NT2/D1 (cell line): ENCODE data around the gene TMBIM1.

ENCODE experiments used
- DNase-seq: peaks from one replicate; pipeline ENCODE4 v3.0.0-alpha.2; 2011; ENCODE audit warnings: low read depth, low spot score
- H3K27me3 ChIP-seq: 2 replicates; pipeline ENCODE4 v1.6.0; 2011; ENCODE audit warnings: mild to moderate bottlenecking; ENCODE audit not compliant: insufficient read length, insufficient read depth
- H3K36me3 ChIP-seq: 2 replicates; pipeline ENCODE4 v1.6.1; 2011; ENCODE audit warnings: mild to moderate bottlenecking, low read length, mixed read lengths; ENCODE audit not compliant: insufficient read depth, insufficient read length
- H3K4me1 ChIP-seq: 2 replicates; pipeline ENCODE4 v1.5.1; 2011; ENCODE audit not compliant: insufficient read depth, insufficient read length
- H3K4me3 ChIP-seq: 2 replicates; pipeline ENCODE4 v1.5.1; 2011; ENCODE audit warnings: low read depth; ENCODE audit not compliant: insufficient read length
- H3K9ac ChIP-seq: 2 replicates; pipeline ENCODE4 v1.6.0; 2011; ENCODE audit warnings: low read depth; ENCODE audit not compliant: insufficient read length
- H3K9me3 ChIP-seq: 2 replicates; pipeline ENCODE4 v1.5.1; 2011; ENCODE audit warnings: mild to moderate bottlenecking, low read length; ENCODE audit not compliant: insufficient read depth
- SUZ12 ChIP-seq: IDR thresholded peaks from 2 replicates; pipeline ENCODE4 v1.6.1; 2011; ENCODE audit not compliant: insufficient read length, insufficient read depth; ENCODE audit errors: extremely low read depth
- YY1 ChIP-seq: IDR thresholded peaks from 2 replicates; pipeline ENCODE4 v1.6.1; 2011; ENCODE audit not compliant: insufficient read length, insufficient read depth
- ZNF274 ChIP-seq: IDR thresholded peaks from 2 replicates; pipeline ENCODE4 v1.6.1; 2011; ENCODE audit warnings: mild to moderate bottlenecking, low read depth, low read length

The TMBIM1 gene

GRCh38 chr2:218272531-218273212 is 19.6 kb downstream of the TMBIM1 start:
- H3K4me3 ChIP-seq, result no peak overlapping the region

GRCh38 chr2:218271865-218272530 is 20.3 kb downstream of the TMBIM1 start:
- no peak overlapping the region for H3K4me3 ChIP-seq
- TF ChIP-seq ZNF274 (no peak), SUZ12 (no peak), YY1 (no peak)
- DNase-seq, result no peak

More at GRCh38 chr2:218272531-218273212, 19.6 kb downstream of the TMBIM1 start:
- Histone ChIP-seq H3K27me3 (no peaks in the 10 kb centered on the region), H3K9me3 (no peaks in the 10 kb centered on the region), H3K4me1 (peaks cover 2% of the 10 kb centered on the region), H3K36me3 (peaks cover 61% of the 10 kb centered on the region), H3K9ac (peak overlapping the region; percentile 24)
- TF ChIP-seq YY1 (no peak), ZNF274 (no peak), SUZ12 (no peak)
- DNase-seq, result peak; percentile 76

GRCh38 chr2:218271487-218271797 is 20.9 kb downstream of the TMBIM1 start:
- H3K4me3 ChIP-seq, result peak overlapping the region; percentile 95
- peak overlapping the region; percentile 96 for H3K9ac ChIP-seq

More at GRCh38 chr2:218271865-218272530, 20.3 kb downstream of the TMBIM1 start:
- peaks cover 61% of the 10 kb centered on the region for H3K36me3 ChIP-seq
- H3K4me1 ChIP-seq, result peaks cover 2% of the 10 kb centered on the region
- no peaks in the 10 kb centered on the region for H3K9me3 ChIP-seq
- no peaks in the 10 kb centered on the region for H3K27me3 ChIP-seq
- no peak overlapping the region for H3K9ac ChIP-seq

GRCh38 chr2:218270721-218271486 is 21.4 kb downstream of the TMBIM1 start:
- peaks cover 61% of the 10 kb centered on the region for H3K36me3 ChIP-seq
- TF ChIP-seq ZNF274 (no peak), YY1 (no peak), SUZ12 (no peak)
- DNase-seq, result no peak
- H3K9me3 ChIP-seq, result no peaks in the 10 kb centered on the region
- peaks cover 2% of the 10 kb centered on the region for H3K4me1 ChIP-seq
- no peaks in the 10 kb centered on the region for H3K27me3 ChIP-seq
- H3K9ac ChIP-seq, result peak overlapping the region; percentile 96
- peak overlapping the region; percentile 95 for H3K4me3 ChIP-seq

More at GRCh38 chr2:218271487-218271797, 20.9 kb downstream of the TMBIM1 start:
- no peak for TF ChIP-seq ZNF274
- no peak for TF ChIP-seq YY1
- TF ChIP-seq SUZ12, result no peak
- H3K9me3 ChIP-seq, result no peaks in the 10 kb centered on the region
- DNase-seq, result no peak
- peaks cover 61% of the 10 kb centered on the region for H3K36me3 ChIP-seq
- H3K4me1 ChIP-seq, result peaks cover 2% of the 10 kb centered on the region
- H3K27me3 ChIP-seq, result no peaks in the 10 kb centered on the region

GRCh38 chr2:218269900-218270720 is 22.2 kb downstream of the TMBIM1 start, which contains the start of the genes AAMP and PNKD:
AAMP (minus strand) TSS chr2:218270137; CDS start chr2:218270086, 51 bp downstream.
PNKD (plus strand) TSS chr2:218270519; CDS start chr2:218270536, 17 bp downstream.
- H3K9ac ChIP-seq, result peak within 1 kb of the TSS; percentile 99
- no peak for TF ChIP-seq ZNF274
- peak; percentile 86 for TF ChIP-seq YY1
- peak; percentile 99 for DNase-seq
- no peaks in the 10 kb centered on the region for H3K27me3 ChIP-seq
- peaks cover 2% of the 10 kb centered on the region for H3K4me1 ChIP-seq
- H3K4me3 ChIP-seq, result peak within 1 kb of the TSS; percentile 98
- no peaks in the 10 kb centered on the region for H3K9me3 ChIP-seq
- H3K36me3 ChIP-seq, result peaks cover 61% of the 10 kb centered on the region

- no peak overlapping the region for H3K9ac ChIP-seq
- H3K36me3 ChIP-seq, result peaks cover 70% of the 10 kb centered on the region
- H3K9me3 ChIP-seq, result no peaks in the 10 kb centered on the region
- peaks cover 2% of the 10 kb centered on the region for H3K4me1 ChIP-seq
- H3K27me3 ChIP-seq, result no peaks in the 10 kb centered on the region
- no peak overlapping the region for H3K4me3 ChIP-seq
- TF ChIP-seq YY1, result no peak
- TF ChIP-seq ZNF274, result no peak
- no peak for TF ChIP-seq SUZ12
- no peak for DNase-seq
These were observed 25.0 kb downstream of the TMBIM1 start for GRCh38 chr2:218267259-218267658.
